Measurements from ENCODE around the gene CENPP. TPM values are rescaled to one million over a fixed set of nuclear protein-coding genes. Genes with fewer than 3 reads are reported as not detected.

Gene CENPP
- total RNA-seq, 1 experiment from 2014 or later, result 15.6 TPM

DNA sequence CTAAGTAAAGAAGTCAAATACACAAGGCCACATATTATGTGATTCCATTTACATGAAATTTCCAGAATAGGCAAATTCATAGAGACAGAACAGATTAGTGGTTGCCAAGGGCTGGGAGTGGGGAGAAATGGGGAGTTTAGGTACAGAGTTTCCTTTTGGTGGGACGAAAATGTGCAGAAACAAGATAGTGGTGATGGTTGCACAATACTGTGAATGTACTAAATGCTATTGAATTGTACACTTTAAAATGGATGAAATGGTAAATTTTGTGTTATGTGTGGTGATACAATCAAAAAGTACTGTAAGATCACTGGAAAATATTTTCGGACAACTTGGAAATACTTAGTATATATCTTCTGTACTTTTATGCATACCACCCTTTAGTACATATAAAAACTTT is 195.1 kb downstream of the CENPP start:
- no peaks in the 10 kb centered on the region for H3K9me3 ChIP-seq (ENCODE audit: low read depth, low read length, poor library complexity, severe bottlenecking)
- H3K36me3 ChIP-seq (ENCODE audit: insufficient read depth, low read length, poor library complexity, severe bottlenecking), result no peaks in the 10 kb centered on the region
- POLR2A ChIA-PET (ENCODE audit: low non-redundant PET), result no interaction called here
- DNase-seq (ENCODE audit: low spot score), result no peak
- no peak overlapping the region for H3K4me3 ChIP-seq (ENCODE audit: low read depth, low read length, poor library complexity, severe bottlenecking)
- CTCF ChIA-PET, result no interaction called here
- intact Hi-C loops (cut with micrococcal nuclease; ENCODE audit: unreplicated experiment), result no loop called here
- no TSS peak for BruUV-seq (replicated peaks)
- no peak overlapping the region for H3K27ac ChIP-seq (ENCODE audit: low read depth, low read length, poor library complexity, severe bottlenecking)
- TF ChIP-seq, protein P1, sequence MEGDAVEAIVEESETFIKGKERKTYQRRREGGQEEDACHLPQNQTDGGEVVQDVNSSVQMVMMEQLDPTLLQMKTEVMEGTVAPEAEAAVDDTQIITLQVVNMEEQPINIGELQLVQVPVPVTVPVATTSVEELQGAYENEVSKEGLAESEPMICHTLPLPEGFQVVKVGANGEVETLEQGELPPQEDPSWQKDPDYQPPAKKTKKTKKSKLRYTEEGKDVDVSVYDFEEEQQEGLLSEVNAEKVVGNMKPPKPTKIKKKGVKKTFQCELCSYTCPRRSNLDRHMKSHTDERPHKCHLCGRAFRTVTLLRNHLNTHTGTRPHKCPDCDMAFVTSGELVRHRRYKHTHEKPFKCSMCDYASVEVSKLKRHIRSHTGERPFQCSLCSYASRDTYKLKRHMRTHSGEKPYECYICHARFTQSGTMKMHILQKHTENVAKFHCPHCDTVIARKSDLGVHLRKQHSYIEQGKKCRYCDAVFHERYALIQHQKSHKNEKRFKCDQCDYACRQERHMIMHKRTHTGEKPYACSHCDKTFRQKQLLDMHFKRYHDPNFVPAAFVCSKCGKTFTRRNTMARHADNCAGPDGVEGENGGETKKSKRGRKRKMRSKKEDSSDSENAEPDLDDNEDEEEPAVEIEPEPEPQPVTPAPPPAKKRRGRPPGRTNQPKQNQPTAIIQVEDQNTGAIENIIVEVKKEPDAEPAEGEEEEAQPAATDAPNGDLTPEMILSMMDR (conservative IDR thresholded peaks at IDR 0.05; ENCODE audit: low read depth, low read length), result no peak
- TF ChIP-seq EZH2 (IDR thresholded peaks at IDR 0.05; ENCODE audit: borderline replicate concordance, low read depth, low read length, poor library complexity, severe bottlenecking), result no peak
- no peaks in the 10 kb centered on the region for H3K4me1 ChIP-seq (ENCODE audit: insufficient read depth, low read length, poor library complexity, severe bottlenecking)
- H3K27me3 ChIP-seq (replicated peaks; ENCODE audit: insufficient read depth, low read depth, low read length, poor library complexity), result no peaks in the 10 kb centered on the region

DNA sequence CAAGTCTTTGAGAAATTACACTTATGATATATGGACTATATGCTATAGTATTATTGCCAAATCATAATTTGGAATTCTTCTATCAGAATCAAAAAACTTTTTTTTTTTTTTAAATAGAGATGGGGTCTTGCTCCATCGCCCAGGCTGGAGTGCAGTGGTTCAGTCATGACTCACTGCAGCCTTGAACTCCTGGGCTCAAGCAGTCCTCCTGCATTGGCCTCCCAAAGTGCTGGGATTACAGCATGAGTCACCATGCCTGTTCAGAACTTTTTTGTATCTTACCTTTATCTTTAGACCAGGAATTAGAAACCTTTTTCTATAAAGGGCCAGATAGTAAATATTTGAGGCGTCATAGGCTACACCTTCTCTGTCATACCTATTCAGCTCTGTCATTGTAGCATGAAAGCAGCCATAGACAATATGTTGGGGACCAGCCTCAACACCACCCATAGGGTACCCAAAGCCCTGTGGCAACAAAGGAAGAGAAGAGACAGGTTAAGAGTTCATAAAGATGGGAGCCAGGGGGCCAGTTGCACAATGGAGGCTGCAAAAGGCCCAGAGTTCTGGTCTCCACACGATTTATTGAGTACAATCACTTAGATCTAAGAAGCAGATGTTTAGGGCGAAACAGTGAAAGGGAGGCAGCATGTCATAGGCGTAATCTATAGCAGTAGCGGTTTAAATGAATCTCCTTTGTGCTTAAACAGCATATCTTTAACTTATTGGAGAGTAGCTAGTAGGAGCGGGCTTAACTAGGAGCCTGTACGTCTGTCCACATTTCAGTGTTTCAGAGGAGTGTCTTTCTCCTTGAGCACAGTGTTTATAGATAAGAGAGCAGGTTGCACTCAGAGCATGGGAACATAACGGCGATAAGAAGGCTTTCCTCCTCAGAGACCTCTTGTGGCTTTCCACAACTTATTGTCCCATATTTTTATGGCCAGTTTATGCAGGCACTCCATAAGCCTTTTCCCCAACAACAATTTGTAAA is 197.5 kb downstream of the CENPP start:
- ChIA-PET CTCF (no interaction called here), POLR2A (ENCODE audit: low non-redundant PET) (no interaction called here)
- intact Hi-C loops (cut with micrococcal nuclease; ENCODE audit: unreplicated experiment), result no loop called here
- H3K4me3 ChIP-seq (ENCODE audit: low read depth, low read length, poor library complexity, severe bottlenecking), result no peak overlapping the region
- TF ChIP-seq, protein P1 (conservative IDR thresholded peaks at IDR 0.05; ENCODE audit: low read depth, low read length), result no peak
- no peak for TF ChIP-seq EZH2 (IDR thresholded peaks at IDR 0.05; ENCODE audit: borderline replicate concordance, low read depth, low read length, poor library complexity, severe bottlenecking)
- no peak overlapping the region for H3K27ac ChIP-seq (ENCODE audit: low read depth, low read length, poor library complexity, severe bottlenecking)
- no peak for DNase-seq (ENCODE audit: low spot score)
- no peaks in the 10 kb centered on the region for H3K36me3 ChIP-seq (ENCODE audit: insufficient read depth, low read length, poor library complexity, severe bottlenecking)
- no TSS peak for BruUV-seq (replicated peaks)
- H3K9me3 ChIP-seq (ENCODE audit: low read depth, low read length, poor library complexity, severe bottlenecking), result no peaks in the 10 kb centered on the region
- no peaks in the 10 kb centered on the region for H3K27me3 ChIP-seq (replicated peaks; ENCODE audit: insufficient read depth, low read depth, low read length, poor library complexity)
- H3K4me1 ChIP-seq (ENCODE audit: insufficient read depth, low read length, poor library complexity, severe bottlenecking), result no peaks in the 10 kb centered on the region

- ChIA-PET POLR2A (ENCODE audit: low non-redundant PET) (no interaction called here), CTCF (no interaction called here)
- Histone ChIP-seq H3K27ac (ENCODE audit: low read depth, low read length, poor library complexity, severe bottlenecking) (no peak overlapping the region), H3K36me3 (ENCODE audit: insufficient read depth, low read length, poor library complexity, severe bottlenecking) (no peaks in the 10 kb centered on the region), H3K9me3 (ENCODE audit: low read depth, low read length, poor library complexity, severe bottlenecking) (no peaks in the 10 kb centered on the region), H3K4me1 (ENCODE audit: insufficient read depth, low read length, poor library complexity, severe bottlenecking) (no peaks in the 10 kb centered on the region), H3K4me3 (ENCODE audit: low read depth, low read length, poor library complexity, severe bottlenecking) (no peak overlapping the region), H3K27me3 (replicated peaks; ENCODE audit: insufficient read depth, low read depth, low read length, poor library complexity) (no peaks in the 10 kb centered on the region)
- intact Hi-C loops (cut with micrococcal nuclease; ENCODE audit: unreplicated experiment), result no loop called here
- TF ChIP-seq EZH2 (IDR thresholded peaks at IDR 0.05; ENCODE audit: borderline replicate concordance, low read depth, low read length, poor library complexity, severe bottlenecking), result no peak
- TF ChIP-seq, protein P1 (conservative IDR thresholded peaks at IDR 0.05; ENCODE audit: low read depth, low read length), result no peak
- BruUV-seq (replicated peaks), result no TSS peak
- DNase-seq (ENCODE audit: low spot score), result no peak
These were observed 199.1 kb downstream of the CENPP start for GRCh38 chr9:92524881-92525280.

All from A673 (cell line).